GM19328 (cell line): ENCODE data around the gene USH1G.
"Not testable (repeated sequence)": the region's sequence is repeated elsewhere in the genome, so short reads cannot be mapped to it uniquely, and the experiment has no call there.

Source experiments
- ATAC-seq: cut with Tn5 transposase; IDR thresholded peaks from one replicate; pipeline ENCODE4 v1.9.1; 2021; ENCODE audit warnings: mild to moderate bottlenecking, moderate library complexity; ENCODE audit not compliant: unreplicated experiment

The USH1G gene

GRCh38 chr17:74877592-74878548 lies 45.2 kb downstream of the USH1G start:
- ATAC-seq: no peak

- ATAC-seq: no peak
Measured at GRCh38 chr17:74875977-74876593, 47.0 kb downstream of the USH1G start.

GRCh38 chr17:74875155-74875976 lies 47.7 kb downstream of the USH1G start:
- ATAC-seq: no peak

- no peak for ATAC-seq
Measured at GRCh38 chr17:74874615-74875037, 48.4 kb downstream of the USH1G start.

- no peak for ATAC-seq
Measured at GRCh38 chr17:74873874-74874614, 49.0 kb downstream of the USH1G start.

GRCh38 chr17:74873037-74873873 lies 49.8 kb downstream of the USH1G start:
- peak; percentile 84 for ATAC-seq

GRCh38 chr17:74872313-74873036 lies 50.6 kb downstream of the USH1G start, which contains the start of gene FDXR:
FDXR (minus strand) TSS chr17:74872994; CDS start chr17:74872944, 50 bp downstream.
- peak; percentile 5 for ATAC-seq

GRCh38 chr17:74871356-74872076 lies 51.5 kb downstream of the USH1G start:
- no peak for ATAC-seq

- no peak for ATAC-seq
Measured at GRCh38 chr17:74870512-74870911, 52.5 kb downstream of the USH1G start.

GRCh38 chr17:74870028-74870427 lies 53.0 kb downstream of the USH1G start:
- ATAC-seq: not testable (repeated sequence)

GRCh38 chr17:74868908-74869255 lies 54.2 kb downstream of the USH1G start:
- ATAC-seq: no peak

- ATAC-seq: no peak
Measured at GRCh38 chr17:74868251-74868907, 54.7 kb downstream of the USH1G start.

- ATAC-seq: no peak
Measured at GRCh38 chr17:74866198-74866835, 56.7 kb downstream of the USH1G start.
